ENCODE measurements around the gene E2F3. TPM values are rescaled to one million over a fixed set of nuclear protein-coding genes. Genes with fewer than 3 reads are reported as not detected.

Gene E2F3
- total and polyA plus RNA-seq, 10 of the 15 experiments (the other 5 are each of a cell fraction or from before 2014, with no cell fraction given): 5.1 to 16.8 (median 10.6) TPM

GRCh38 chr6:20534295-20535262, 132.9 kb downstream of the E2F3 start, which contains the start of gene CDKAL1 (continued):
- TF ChIP-seq RELB (IDR thresholded peaks at IDR 0.05; ENCODE audit: low read depth) (peak; percentile 99), RCOR1 (conservative IDR thresholded peaks at IDR 0.05; ENCODE audit: low read depth, low read length) (0 out of 2 replicates have a peak, but pooled peaks have one; percentile 67), SRF (IDR thresholded peaks at IDR 0.05; ENCODE audit: low read depth in 2 of 2, low read length in 2 of 2) (0 out of 4 replicates have a peak, but pooled peaks of 1 of the 2 experiments have one; percentile 1), STAT3 (IDR thresholded peaks at IDR 0.05; ENCODE audit: low read depth, low read length) (0 out of 2 replicates have a peak, but pooled peaks have one; percentile 45), CREB1 (IDR thresholded peaks at IDR 0.05; ENCODE audit: low read depth) (peak; percentile 79), ZNF592 (IDR thresholded peaks at IDR 0.05) (no peak), NFIC (IDR thresholded peaks at IDR 0.05; ENCODE audit: low read depth, low read length) (peak; percentile 45; the same call in 1 of the 2 replicates), MEF2B (IDR thresholded peaks at IDR 0.05; ENCODE audit: partially characterized antibody, poor library complexity, severe bottlenecking) (peak; percentile 17), BHLHE40 (IDR thresholded peaks at IDR 0.05; ENCODE audit: borderline replicate concordance in 1 of 2, low read depth in 2 of 2, low read length in 1 of 2) (0 out of 4 replicates have a peak, but pooled peaks have one; percentile 4 to 25), SIX5 (IDR thresholded peaks at IDR 0.05; ENCODE audit: low read depth, low read length, severe bottlenecking) (peak; percentile 55), TAF1 (IDR thresholded peaks at IDR 0.05; ENCODE audit: borderline replicate concordance, low read depth, low read length) (peak; percentile 83; the same call in 1 of the 2 replicates), ATF3 (IDR thresholded peaks at IDR 0.05; ENCODE audit: borderline replicate concordance, extremely low read depth, low read depth, low read length) (no peak), ZNF207 (IDR thresholded peaks at IDR 0.05; ENCODE audit: borderline replicate concordance) (peak; percentile 68; the same call in 1 of the 2 replicates), JUND (IDR thresholded peaks at IDR 0.05; ENCODE audit: low read depth, low read length) (peak; percentile 69), SMAD5 (IDR thresholded peaks at IDR 0.05; ENCODE audit: low read depth) (peak; percentile 56; the same call in 1 of the 2 replicates)
